Liver (tissue), 3 donors: Measurements from ENCODE around the gene ZNF592.

Source experiments
- ATF3 ChIP-seq: IDR thresholded peaks from 2 replicates; pipeline ENCODE4 v1.6.1; 2016; ENCODE audit warnings: antibody characterized with exemption
- CTCF ChIP-seq: fragments of 150-350 bp; IDR thresholded peaks from 2 replicates; pipeline ENCODE4 v1.5.1; 2017; ENCODE audit warnings: improper control_type of control experiment, low read depth, low read length; ENCODE audit not compliant: missing input control
- GABPA ChIP-seq, 2 donors: IDR thresholded peaks in 1 of 2; conservative IDR thresholded peaks in 1 of 2; 2 replicates each; pipeline ENCODE4 v1.6.1; 2016; ENCODE audit warnings: antibody characterized with exemption in 2 of 2, mild to moderate bottlenecking in 1 of 2, moderate library complexity in 1 of 2
- JUND ChIP-seq, 2 donors: IDR thresholded peaks; 2 replicates each; pipeline ENCODE4 v1.6.1; 2016; ENCODE audit warnings: antibody characterized with exemption in 2 of 2
- MAX ChIP-seq: IDR thresholded peaks from 2 replicates; pipeline ENCODE4 v1.6.1; 2016; ENCODE audit warnings: antibody characterized with exemption
- RAD21 ChIP-seq, 2 donors: IDR thresholded peaks; 2 replicates each; pipeline ENCODE4 v1.6.1; 2016; ENCODE audit warnings: antibody characterized with exemption in 2 of 2, mild to moderate bottlenecking in 2 of 2
- RXRA ChIP-seq, 2 donors: IDR thresholded peaks; 2 replicates each; pipeline ENCODE4 v1.6.1; 2017 to 2018; ENCODE audit warnings: antibody characterized with exemption in 2 of 2, mild to moderate bottlenecking in 1 of 2
- ZBTB33 ChIP-seq: IDR thresholded peaks from 2 replicates; pipeline ENCODE4 v1.6.1; 2016; ENCODE audit warnings: antibody characterized with exemption
- donor health status: healthy.
- donor health status: healthy.

- no peak for TF ChIP-seq RAD21 (IDR thresholded peaks at IDR 0.05)
- no peak for TF ChIP-seq CTCF
- TF ChIP-seq GABPA (IDR thresholded peaks at IDR 0.05 in 1 of 2, conservative IDR thresholded peaks at IDR 0.05 in 1 of 2): no peak
- no peak for TF ChIP-seq ATF3
- TF ChIP-seq RXRA (IDR thresholded peaks at IDR 0.05): no peak
- no peak for TF ChIP-seq ZBTB33
- TF ChIP-seq JUND (IDR thresholded peaks at IDR 0.05): no peak
- no peak for TF ChIP-seq MAX
Observed at GRCh38 chr15:84788500-84788899, 40.1 kb downstream of the ZNF592 start.
